KMS-11 (cell line): ENCODE measurements around the gene CAMTA1.

Experiments used
- H2AFZ ChIP-seq: fragments of 200-600 bp; sonication (generic); 2 replicates; pipeline ENCODE4 v1.6.1; 2016; ENCODE audit warnings: antibody characterized with exemption, mixed run types, low read depth
- H3K27ac ChIP-seq: fragments of 200-600 bp; sonication (generic); 2 replicates; pipeline ENCODE4 v1.6.1; 2016; ENCODE audit warnings: mild to moderate bottlenecking, mixed run types
- H3K27me3 ChIP-seq: fragments of 200-600 bp; sonication (generic); 2 replicates; pipeline ENCODE4 v1.6.1; 2017; ENCODE audit warnings: mild to moderate bottlenecking, low read depth, mixed run types, moderate library complexity; ENCODE audit not compliant: insufficient read depth
- H3K36me3 ChIP-seq: fragments of 200-600 bp; sonication (generic); 2 replicates; pipeline ENCODE4 v1.6.1; 2017; ENCODE audit warnings: mild to moderate bottlenecking, mixed run types; ENCODE audit not compliant: insufficient read depth
- H3K4me1 ChIP-seq: fragments of 200-600 bp; sonication (generic); 2 replicates; pipeline ENCODE4 v1.6.1; 2016; ENCODE audit warnings: mild to moderate bottlenecking, low read depth, mixed run types; ENCODE audit not compliant: poor library complexity, severe bottlenecking
- H3K4me2 ChIP-seq: fragments of 200-600 bp; sonication (generic); 2 replicates; pipeline ENCODE4 v1.7.0; 2016; ENCODE audit warnings: mild to moderate bottlenecking, mixed run types
- H3K4me3 ChIP-seq: fragments of 200-600 bp; sonication (generic); IDR thresholded peaks from 2 replicates; pipeline ENCODE4 v1.6.1; 2017; ENCODE audit warnings: low read depth, low read length, mixed read lengths; ENCODE audit not compliant: insufficient read depth
- H3K79me2 ChIP-seq: fragments of 200-600 bp; sonication (generic); 2 replicates; pipeline ENCODE4 v1.6.1; 2016; ENCODE audit warnings: low read depth, mixed run types; ENCODE audit not compliant: insufficient read depth
- H3K9ac ChIP-seq: fragments of 200-600 bp; sonication (generic); 2 replicates; pipeline ENCODE4 v1.6.1; 2016; ENCODE audit warnings: mild to moderate bottlenecking, mixed run types
- H4K20me1 ChIP-seq: fragments of 200-600 bp; sonication (generic); 2 replicates; pipeline ENCODE4 v1.6.1; 2016; ENCODE audit warnings: mild to moderate bottlenecking, mixed run types; ENCODE audit not compliant: insufficient read depth
- TF ChIP-seq, protein P1 (sequence below): fragments of 200-600 bp; sonication (generic); conservative IDR thresholded peaks from 2 replicates; pipeline ENCODE4 v1.6.1; 2017; ENCODE audit warnings: low read depth, mild to moderate bottlenecking, antibody characterized with exemption, low read length, moderate library complexity, mixed read lengths

Gene CAMTA1

DNA sequence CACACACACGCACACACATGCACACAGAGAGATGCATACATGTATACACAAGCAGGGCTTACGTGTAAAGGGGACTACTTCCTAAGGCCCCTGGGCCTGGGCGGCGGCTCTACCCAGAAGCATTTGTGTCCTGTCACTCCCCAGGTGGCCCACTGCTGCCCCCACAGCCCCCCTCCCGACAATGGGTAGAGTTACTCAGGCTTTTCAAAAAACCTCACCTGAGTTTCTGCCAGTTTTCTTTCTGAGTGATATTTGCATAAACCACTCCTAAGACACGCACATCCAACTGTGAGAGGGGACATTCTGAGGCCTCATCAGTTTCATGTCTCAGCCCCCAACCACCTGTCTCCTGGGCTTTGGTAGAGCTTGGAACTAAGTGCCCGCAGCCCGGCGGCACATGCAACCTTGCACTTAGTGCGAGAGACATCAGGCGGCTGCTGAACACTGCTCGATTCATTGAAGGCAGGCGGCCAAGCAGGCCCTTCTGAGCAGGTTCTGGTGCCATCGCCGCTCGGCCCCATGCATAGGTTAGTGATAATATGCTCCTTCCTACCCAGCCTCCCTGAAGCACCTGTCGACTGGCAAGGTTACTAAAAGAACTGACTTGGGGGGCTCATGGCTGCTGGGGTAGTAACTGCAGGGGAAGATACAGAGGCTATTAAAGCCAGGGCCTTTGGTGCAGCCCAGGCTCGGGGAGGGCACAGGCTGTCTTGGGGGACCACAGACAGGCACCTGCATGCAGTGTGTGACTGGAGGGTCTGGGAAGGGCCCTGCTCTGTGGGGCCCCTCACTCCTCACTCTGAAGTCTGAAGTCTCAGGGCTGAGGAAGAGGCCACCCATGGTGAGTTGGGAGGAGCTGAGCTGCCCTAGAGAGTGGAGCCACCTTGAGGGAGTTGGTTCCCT, 621.6 kb downstream of the CAMTA1 start:
- Histone ChIP-seq H3K36me3 (no peaks in the 10 kb centered on the region), H3K27ac (peak overlapping the region; percentile 91), H3K4me1 (peaks cover 70% of the 10 kb centered on the region), H3K4me3 (no peak overlapping the region), H2AFZ (0 out of 2 replicates have a peak overlapping the region, but pooled peaks have one; percentile 7), H3K79me2 (no peaks in the 10 kb centered on the region), H3K4me2 (peak overlapping the region; percentile 43; the same call in 1 of the 2 replicates), H3K9ac (peak overlapping the region; percentile 75), H3K27me3 (no peaks in the 10 kb centered on the region), H4K20me1 (no peaks in the 10 kb centered on the region)
- TF ChIP-seq, protein P1, sequence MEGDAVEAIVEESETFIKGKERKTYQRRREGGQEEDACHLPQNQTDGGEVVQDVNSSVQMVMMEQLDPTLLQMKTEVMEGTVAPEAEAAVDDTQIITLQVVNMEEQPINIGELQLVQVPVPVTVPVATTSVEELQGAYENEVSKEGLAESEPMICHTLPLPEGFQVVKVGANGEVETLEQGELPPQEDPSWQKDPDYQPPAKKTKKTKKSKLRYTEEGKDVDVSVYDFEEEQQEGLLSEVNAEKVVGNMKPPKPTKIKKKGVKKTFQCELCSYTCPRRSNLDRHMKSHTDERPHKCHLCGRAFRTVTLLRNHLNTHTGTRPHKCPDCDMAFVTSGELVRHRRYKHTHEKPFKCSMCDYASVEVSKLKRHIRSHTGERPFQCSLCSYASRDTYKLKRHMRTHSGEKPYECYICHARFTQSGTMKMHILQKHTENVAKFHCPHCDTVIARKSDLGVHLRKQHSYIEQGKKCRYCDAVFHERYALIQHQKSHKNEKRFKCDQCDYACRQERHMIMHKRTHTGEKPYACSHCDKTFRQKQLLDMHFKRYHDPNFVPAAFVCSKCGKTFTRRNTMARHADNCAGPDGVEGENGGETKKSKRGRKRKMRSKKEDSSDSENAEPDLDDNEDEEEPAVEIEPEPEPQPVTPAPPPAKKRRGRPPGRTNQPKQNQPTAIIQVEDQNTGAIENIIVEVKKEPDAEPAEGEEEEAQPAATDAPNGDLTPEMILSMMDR: no peak

DNA sequence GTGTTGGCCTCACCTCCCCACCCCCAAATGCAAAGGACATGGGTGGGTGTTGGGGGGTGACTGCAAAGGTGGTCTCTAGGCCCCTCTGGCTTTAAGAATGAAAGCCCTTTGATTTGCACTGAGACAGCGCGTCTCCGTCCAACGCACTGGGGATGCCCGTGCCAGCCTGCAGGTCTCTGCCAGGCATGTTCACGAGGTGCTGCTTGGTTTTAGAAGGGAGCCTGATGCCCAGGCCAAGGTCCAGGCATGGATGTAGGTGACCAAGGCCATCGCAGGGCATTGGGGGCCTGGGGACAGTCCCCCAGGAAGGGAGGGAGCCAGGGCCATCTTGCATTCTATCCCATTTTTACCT, 622.3 kb downstream of the CAMTA1 start:
- Histone ChIP-seq H3K36me3 (no peaks in the 10 kb centered on the region), H3K9ac (peak overlapping the region; percentile 75), H3K4me3 (no peak overlapping the region), H3K4me2 (peak overlapping the region; percentile 43), H4K20me1 (no peaks in the 10 kb centered on the region), H3K79me2 (no peaks in the 10 kb centered on the region), H3K4me1 (peaks cover 70% of the 10 kb centered on the region), H3K27me3 (no peaks in the 10 kb centered on the region), H3K27ac (peak overlapping the region; percentile 91), H2AFZ (no peak overlapping the region)
- TF ChIP-seq, protein P1: no peak

DNA sequence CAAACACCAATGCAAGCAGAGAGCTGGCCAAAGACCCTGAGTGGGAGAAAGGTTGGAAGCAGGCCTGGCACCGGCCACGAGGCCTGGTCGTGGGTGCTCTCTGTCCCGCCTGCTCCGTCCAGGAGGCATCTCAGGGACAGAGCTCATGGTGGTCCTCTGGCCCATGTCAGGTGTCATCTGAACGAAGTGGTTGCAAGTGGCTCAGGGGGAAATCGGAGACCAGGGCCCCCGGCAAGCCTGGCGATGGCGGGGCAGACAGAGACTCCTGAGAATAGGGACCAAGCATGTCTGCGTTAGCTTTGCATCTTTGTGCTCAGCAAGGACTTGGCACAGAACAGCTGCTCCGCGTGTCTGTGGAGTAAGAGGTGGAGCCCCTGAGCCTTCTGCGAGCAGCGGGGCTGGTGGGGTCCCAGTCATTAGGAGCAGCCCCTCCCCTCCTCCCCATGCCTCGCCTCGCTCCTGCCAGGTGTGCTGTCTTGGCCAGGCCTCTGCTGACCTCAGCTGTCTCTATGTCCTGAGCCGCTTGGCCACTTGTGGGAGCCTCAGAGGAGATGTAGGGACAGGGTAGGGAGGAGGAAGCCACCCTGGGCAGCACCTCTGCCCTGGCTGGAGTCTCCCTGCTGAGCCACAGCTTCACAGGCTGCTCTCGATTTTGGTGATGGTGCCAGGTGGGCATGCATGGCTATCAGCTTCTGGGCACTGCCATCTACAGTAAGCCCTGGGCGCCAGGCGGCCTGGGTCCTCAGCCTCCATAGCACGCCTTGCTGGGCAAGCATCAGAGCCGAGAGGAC, 622.9 kb downstream of the CAMTA1 start:
- Histone ChIP-seq H3K36me3 (no peaks in the 10 kb centered on the region), H3K4me2 (peak overlapping the region; percentile 43), H3K9ac (peak overlapping the region; percentile 75; the same call in 1 of the 2 replicates), H3K79me2 (no peaks in the 10 kb centered on the region), H2AFZ (no peak overlapping the region), H3K27ac (peak overlapping the region; percentile 91), H3K4me3 (no peak overlapping the region), H3K27me3 (no peaks in the 10 kb centered on the region), H3K4me1 (peaks cover 70% of the 10 kb centered on the region), H4K20me1 (no peaks in the 10 kb centered on the region)
- TF ChIP-seq, protein P1: no peak

DNA sequence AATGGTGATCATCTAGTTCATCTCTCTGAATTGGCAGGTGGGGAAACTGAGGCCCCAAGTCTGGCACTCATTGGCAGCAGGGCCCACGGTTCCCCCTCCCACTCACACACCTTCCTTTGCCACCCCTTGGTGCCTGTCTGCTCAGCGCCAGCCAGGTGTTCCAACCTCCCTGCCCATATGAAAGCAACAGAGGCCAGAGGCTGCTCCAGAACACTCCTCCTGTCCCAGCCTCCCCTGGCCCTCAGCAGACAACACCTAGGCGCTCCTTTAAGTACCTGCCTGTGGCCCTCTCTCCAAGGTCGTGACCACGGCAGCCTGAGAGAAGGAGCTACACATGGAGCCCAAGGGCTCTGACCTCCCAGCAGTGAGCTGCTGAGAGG, 623.5 kb downstream of the CAMTA1 start:
- H3K9ac ChIP-seq: no peak overlapping the region
- TF ChIP-seq, protein P1: no peak
- no peak overlapping the region for H3K27ac ChIP-seq
- H4K20me1 ChIP-seq: no peaks in the 10 kb centered on the region
- no peaks in the 10 kb centered on the region for H3K36me3 ChIP-seq
- H3K4me1 ChIP-seq: peaks cover 64% of the 10 kb centered on the region
- H3K79me2 ChIP-seq: no peaks in the 10 kb centered on the region
- H3K4me2 ChIP-seq: 0 out of 2 replicates have a peak overlapping the region, but pooled peaks have one; percentile 43
- no peak overlapping the region for H2AFZ ChIP-seq
- no peaks in the 10 kb centered on the region for H3K27me3 ChIP-seq
- no peak overlapping the region for H3K4me3 ChIP-seq
